NCI-H146 treated with DMSO at 0.1 percent for 48 hours (cell line): Measurements from ENCODE around the gene EYA3.
A peak's percentile ranks its signal among the peaks of the same experiment; 100 is the strongest.
"Not testable (repeated sequence)": the region's sequence is repeated elsewhere in the genome, so short reads cannot be mapped to it uniquely, and the experiment has no call there.

Experiments
- DNase-seq: peaks from one replicate; lab custom pipeline; 2025; ENCODE audit not compliant: unreplicated experiment; lab: John Stamatoyannopoulos, UW

Gene EYA3

DNA sequence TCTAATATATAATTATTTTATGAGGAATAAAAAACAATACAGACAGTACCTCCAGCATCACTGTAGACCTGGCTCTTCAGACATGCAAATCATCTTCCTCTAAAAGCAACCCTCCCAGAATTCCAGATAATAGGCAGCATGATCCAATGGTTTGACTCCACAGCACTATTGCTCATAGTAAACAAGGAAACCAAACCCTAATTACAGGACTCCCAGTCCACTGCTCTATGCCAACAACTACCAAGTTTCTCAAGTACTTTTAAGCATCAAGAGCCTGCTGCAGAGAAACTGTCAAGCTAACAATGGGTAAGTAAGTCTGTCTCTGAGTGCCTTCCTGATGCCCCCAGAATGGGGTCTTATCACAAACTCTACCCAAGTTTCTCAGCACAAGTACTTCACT lies 57.2 kb downstream of the EYA3 start:
- no peak for DNase-seq

- no peak for DNase-seq
These were observed 59.3 kb downstream of the EYA3 start for GRCh38 chr1:28028873-28029654.

- no peak for DNase-seq
These were observed 60.8 kb downstream of the EYA3 start for GRCh38 chr1:28027660-28028059.

GRCh38 chr1:28027238-28027637 lies 61.2 kb downstream of the EYA3 start:
- DNase-seq: no peak

GRCh38 chr1:28026329-28026728 lies 62.1 kb downstream of the EYA3 start:
- DNase-seq: no peak

DNA sequence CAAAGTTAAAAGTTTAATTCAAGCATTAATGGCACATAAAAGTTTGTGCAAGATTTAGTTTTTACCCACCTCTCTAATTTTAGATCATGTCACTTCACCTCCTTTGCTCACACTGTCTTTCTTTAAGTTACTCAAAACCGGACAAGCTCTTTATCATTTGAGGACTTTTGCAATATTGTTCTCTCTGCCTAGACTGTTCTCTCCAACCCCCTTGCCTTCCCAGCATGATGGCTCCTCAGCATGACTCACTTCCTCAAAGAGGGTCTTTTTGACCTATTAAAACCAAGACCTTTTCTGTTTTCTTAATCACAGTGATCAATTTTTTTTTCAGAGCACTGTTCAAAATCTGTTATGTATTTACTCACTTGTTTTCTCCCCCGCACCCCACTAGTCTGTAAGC lies 67.3 kb downstream of the EYA3 start:
- DNase-seq: no peak

DNA sequence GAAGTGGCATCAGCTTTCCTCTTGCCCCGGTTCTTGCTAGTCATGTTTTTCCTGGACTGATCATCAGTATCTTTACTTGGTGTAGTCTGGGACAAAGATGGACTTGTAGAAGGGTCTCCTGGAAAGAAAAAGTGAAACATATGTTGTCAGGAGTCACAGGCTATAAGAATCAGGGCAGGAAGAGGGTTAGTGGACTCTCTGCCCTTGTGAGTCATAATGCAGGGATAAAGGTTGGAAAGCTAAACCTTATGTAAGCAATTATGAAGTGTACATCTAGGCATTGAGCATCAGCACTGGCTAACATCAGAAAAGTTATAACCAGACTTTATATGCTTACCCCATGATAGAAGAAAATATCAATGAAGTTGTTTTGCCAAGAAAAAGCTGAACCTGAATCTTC lies 77.4 kb downstream of the EYA3 start:
- no peak for DNase-seq

DNA sequence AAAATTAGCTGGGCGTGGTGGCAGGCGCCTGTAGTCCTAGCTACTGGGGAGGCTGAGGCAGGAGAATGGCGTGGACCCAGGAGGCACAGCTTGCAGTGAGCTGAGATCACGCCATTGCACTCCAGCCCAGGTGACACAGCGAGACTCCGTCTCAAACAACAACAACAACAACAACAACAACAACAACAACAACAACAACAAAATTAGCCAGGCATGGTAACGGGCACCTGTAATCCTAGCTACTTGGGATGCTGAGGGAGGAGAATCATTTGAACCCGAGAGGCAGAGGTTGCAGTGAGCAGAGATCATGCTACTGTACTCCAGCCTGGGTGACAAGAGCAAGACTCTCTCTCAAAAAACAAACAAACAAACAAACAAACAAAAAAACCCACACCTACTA lies 85.3 kb downstream of the EYA3 start:
- not testable (repeated sequence) for DNase-seq

GRCh38 chr1:28002600-28002999 lies 85.8 kb downstream of the EYA3 start:
- no peak for DNase-seq

DNA sequence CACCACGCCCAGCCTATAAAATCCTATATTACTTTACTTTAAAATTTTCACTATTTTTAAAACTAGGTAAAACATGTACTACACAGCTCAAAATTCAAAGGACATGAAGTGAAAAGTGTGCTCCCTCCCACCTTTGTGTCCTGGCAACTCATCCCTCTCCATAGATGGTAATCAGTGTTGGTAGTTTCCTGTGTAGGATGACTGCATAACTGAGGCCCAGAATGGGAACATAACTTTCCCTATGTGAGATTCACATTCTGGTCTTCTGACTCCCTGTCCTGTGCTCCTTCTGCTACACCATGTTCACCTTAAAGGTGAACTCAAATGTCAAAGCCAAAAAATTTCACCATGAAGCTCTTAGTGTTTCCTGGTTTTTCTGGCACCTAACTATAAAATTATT lies 89.4 kb downstream of the EYA3 start:
- no peak for DNase-seq

DNA sequence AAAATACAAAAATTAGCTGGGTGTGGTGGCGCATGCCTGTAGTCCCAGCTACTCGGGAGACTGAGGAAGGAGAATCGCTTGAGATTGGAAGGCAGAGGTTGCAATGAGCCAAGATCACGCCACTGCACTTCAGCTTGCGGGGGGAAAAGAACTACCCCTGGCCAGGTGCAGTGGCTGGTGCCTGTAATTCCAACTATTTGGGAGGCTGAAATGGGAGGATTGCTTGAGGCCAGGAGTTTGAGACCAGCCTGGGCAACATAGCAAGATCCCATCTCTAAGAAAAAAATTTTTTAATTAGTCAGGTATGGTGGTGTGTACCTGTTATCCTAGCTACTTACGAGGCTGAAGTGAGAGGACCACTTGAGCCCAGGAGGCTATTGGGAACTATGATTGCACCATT lies 93.9 kb downstream of the EYA3 start:
- DNase-seq: not testable (repeated sequence)

GRCh38 chr1:27994060-27994459 lies 94.3 kb downstream of the EYA3 start:
- DNase-seq: no peak

- DNase-seq: no peak
These were observed 95.2 kb downstream of the EYA3 start for GRCh38 chr1:27993241-27993640.

GRCh38 chr1:27992276-27992675 lies 96.1 kb downstream of the EYA3 start:
- DNase-seq: no peak

DNA sequence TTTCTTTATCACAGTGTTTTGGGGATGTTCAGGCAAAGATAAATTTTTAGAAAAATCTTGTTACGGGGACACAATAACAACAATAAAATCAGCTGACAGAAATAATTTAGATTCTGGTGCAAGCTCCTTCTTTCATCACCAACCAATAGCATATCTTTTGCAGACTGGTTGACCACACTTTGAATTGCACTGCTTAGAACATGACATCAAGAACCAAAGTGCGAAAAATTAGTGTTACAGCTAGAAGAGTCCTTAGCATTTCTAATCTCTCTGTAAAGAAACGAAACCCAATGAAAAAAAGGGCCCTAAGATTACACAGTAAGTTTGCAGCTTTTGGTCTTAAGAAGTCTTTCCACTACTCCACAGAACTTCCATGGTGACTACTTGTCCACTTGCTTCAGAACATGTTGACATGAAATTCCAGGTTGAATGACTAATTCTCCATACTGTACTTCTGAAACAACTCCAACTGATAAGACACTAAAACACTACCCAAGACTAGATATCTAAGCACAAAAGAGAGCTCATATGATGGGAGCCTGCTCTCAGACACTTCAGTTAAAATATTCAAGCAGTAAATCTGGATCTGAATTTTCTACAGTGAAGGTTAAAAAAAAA lies 97.4 kb downstream of the EYA3 start:
- no peak for DNase-seq

DNA sequence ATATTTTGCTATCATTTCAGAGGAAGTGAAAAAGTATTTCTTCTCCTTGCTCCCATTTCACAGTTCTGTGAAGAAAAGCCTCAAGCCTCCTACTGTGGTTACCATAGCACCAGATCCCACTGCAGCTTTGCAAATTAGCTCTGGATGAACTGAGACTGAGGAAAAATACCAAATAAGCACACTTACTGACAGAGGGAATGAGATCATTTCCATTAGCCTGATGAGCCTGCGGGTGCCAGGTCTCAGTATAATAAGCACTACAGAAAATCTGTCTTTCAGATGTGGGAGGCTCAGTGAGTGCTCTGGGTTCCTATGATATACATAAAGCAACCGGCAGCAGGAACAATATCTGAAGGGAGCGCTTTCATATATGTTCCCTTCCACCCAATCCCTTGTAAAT lies 107.3 kb downstream of the EYA3 start:
- DNase-seq: no peak

DNA sequence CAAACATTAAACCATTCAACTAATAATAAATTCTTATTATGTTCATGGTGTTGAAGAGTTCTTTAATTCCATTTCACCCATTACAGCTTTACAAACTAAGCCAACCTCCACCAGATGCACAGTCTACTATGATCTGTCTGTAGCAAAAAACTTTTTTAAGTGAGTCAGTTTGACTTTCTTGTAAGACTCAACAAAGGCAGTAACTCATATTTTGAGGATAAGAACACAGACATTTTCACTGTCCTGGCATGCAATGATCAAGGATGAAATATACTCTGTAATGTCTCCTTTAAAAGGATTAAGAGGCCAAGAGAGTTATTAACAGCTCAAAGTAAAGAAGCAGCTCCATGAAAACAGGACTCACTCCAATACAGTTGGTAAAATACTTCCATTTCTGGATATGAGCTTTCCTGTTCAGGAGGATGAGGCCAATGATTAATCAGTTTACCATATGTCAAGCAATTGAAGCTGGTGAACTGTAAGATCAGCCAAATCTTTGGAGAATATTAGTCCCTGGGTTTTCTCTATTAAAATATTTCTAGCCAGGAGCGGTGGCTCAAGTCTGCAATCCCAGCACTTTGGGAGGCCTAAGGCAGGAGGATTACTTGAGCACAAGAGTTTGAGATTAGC lies 108.1 kb downstream of the EYA3 start:
- no peak for DNase-seq

GRCh38 chr1:27979859-27980201 lies 108.6 kb downstream of the EYA3 start:
- DNase-seq: no peak

DNA sequence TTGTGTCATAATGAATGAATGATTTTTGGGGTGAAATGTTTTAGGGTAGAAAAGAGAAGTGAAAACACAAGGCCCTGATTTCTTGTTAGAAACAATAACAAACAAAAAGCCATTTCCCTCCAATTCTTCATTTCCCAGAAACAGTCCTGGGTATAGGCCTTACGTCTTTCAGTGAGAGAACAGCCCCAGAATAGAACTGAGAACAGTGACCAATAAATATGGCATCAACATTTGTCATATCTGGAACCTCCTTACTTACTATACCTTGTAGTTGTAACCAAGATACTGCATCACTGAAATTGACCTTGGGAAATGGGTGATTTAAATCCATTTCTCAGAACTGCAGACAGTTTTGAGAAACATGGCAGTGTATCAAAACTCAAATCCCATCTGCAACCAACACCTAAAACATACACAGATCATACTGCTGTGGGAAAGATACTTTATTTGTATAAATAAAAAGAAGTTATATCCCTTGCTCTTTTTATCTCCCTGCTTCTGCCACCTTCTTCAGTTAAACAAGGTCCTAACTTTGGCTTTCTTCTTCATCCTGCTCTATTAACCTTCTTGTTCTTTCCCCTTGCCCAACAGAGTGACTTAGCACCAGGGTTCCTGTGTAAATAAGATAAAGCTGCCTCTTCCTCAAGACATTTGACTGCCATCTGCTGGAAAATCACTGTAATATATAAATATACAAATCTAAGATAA lies 109.1 kb downstream of the EYA3 start:
- peak; percentile 1 for DNase-seq

- DNase-seq: no peak
These were observed 114.0 kb downstream of the EYA3 start for GRCh38 chr1:27974417-27974781.

DNA sequence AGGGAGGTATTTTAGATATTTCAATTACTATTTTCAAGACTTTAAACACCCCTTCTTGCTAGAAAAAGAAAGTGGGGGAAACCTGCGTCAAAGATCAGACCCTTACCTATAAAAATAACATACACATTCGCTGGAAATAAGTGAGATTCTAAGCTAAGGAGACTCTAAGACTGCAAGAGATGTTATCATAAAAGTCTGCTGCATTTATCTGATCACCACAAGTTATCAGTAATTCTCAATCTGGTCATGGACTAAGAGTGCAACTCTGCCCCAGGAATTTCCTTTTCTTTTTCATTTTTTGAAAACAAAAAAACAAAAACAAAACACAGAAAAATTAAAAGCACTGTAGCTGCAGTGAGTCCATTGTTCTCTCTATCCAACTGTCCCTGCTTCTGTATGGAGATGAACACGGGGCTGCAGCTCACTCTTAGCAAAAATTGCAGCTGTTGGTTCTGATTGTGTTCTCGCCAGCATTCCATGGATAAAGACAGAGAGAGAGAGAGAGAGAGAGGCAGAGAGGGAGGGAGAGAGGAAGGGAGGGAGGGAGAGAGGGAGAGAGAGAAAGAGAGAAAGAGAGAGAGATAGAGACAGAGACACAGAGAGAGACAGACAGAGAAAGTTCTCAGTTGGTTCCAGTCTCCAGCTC lies 114.5 kb downstream of the EYA3 start:
- DNase-seq: no peak
